HepG2 (cell line): ENCODE measurements around the gene GGA2. TPM values are rescaled to one million over a fixed set of nuclear protein-coding genes. Genes with fewer than 3 reads are reported as not detected.

Experiments
- IRF2 ChIP-seq: IDR thresholded peaks from 2 replicates; pipeline ENCODE4 v1.6.1; 2018; ENCODE audit warnings: missing genetic modification reagents, missing compliant biosample characterization
- MED8 ChIP-seq: sonication (generic); formaldehyde crosslinking; IDR thresholded peaks from 2 replicates; pipeline ENCODE4 v1.8.1; 2023; ENCODE audit warnings: mild to moderate bottlenecking, missing genetic modification reagents; ENCODE audit not compliant: insufficient replicate concordance
- NFKBIZ ChIP-seq: IDR thresholded peaks from 2 replicates; pipeline ENCODE4 v1.6.1; 2018; ENCODE audit warnings: missing genetic modification reagents, missing compliant biosample characterization
- SP140L ChIP-seq: sonication (generic); formaldehyde crosslinking; IDR thresholded peaks from 2 replicates; pipeline ENCODE4 v1.4.0; 2020; ENCODE audit warnings: missing genetic modification reagents, borderline replicate concordance
- TSC22D2 ChIP-seq: sonication (generic); formaldehyde crosslinking; IDR thresholded peaks from 2 replicates; pipeline ENCODE4 v1.5.1; 2020; ENCODE audit warnings: missing genetic modification reagents, mild to moderate bottlenecking, borderline replicate concordance
- ZNF563 ChIP-seq: sonication (generic); formaldehyde crosslinking; IDR thresholded peaks from 2 replicates; pipeline ENCODE4 v1.8.0; 2022; ENCODE audit warnings: mild to moderate bottlenecking, moderate library complexity, missing genetic modification reagents
- polyA plus RNA-seq, 8 experiments: library from polyadenylated mRNA; depleted of rRNA in 3 of 8; stranded (reverse) in 7 of 8; unstranded in 1 of 8; fragments of >200 nt; fragmentation: Illumina TruSeq in 4 of 8; extraction: Trizol in 4 of 8; gene quantifications; 2 replicates each; pipeline versions ENCODE4 v1.2.1 to v1.2.3, GENCODE V29; 2011 to 2016; ENCODE audit warnings: low read depth in 4 of 8, missing spikeins in 1 of 8, mixed read lengths in 1 of 8; ENCODE audit not compliant: insufficient read depth in 1 of 8
- total RNA-seq, 5 experiments: library from RNA; depleted of rRNA; stranded (reverse); fragments of >200 nt; fragmentation: Illumina TruSeq; extraction: Trizol; gene quantifications; 2 replicates each; pipeline ENCODE4 v1.2.3, GENCODE V29; 2016; ENCODE audit warnings: low read depth in 1 of 5
- TF ChIP-seq, protein P1 (sequence below): sonication (generic); formaldehyde crosslinking; IDR thresholded peaks from 2 replicates; pipeline ENCODE4 v1.4.0; 2020; ENCODE audit warnings: mild to moderate bottlenecking, missing genetic modification reagents
- TF ChIP-seq, protein P2 (sequence below): sonication (generic); formaldehyde crosslinking; IDR thresholded peaks from 2 replicates; pipeline ENCODE4 v1.9.0; 2021; ENCODE audit warnings: mild to moderate bottlenecking, missing genetic modification reagents
- TF ChIP-seq, protein P3 (sequence below): sonication (generic); formaldehyde crosslinking; conservative IDR thresholded peaks from 2 replicates; pipeline ENCODE4 v1.8.0; 2022; ENCODE audit warnings: low read depth, missing genetic modification reagents

Gene GGA2
- total and polyA plus RNA-seq, 2 of the 13 experiments (the other 11 are each of a cell fraction or from before 2014, with no cell fraction given): 51.5 to 69.8 TPM

GRCh38 chr16:23510164-23510914, at the start of gene GGA2 (continued):
- peak; percentile 92; the same call in 1 of the 2 replicates for TF ChIP-seq TSC22D2 (CRISPR knock-in tag)
- TF ChIP-seq NFKBIZ (CRISPR knock-in tag): peak; percentile 84; the same call in 1 of the 2 replicates
- TF ChIP-seq IRF2 (CRISPR knock-in tag): peak; percentile 89; the same call in 1 of the 2 replicates
- TF ChIP-seq, protein P1, sequence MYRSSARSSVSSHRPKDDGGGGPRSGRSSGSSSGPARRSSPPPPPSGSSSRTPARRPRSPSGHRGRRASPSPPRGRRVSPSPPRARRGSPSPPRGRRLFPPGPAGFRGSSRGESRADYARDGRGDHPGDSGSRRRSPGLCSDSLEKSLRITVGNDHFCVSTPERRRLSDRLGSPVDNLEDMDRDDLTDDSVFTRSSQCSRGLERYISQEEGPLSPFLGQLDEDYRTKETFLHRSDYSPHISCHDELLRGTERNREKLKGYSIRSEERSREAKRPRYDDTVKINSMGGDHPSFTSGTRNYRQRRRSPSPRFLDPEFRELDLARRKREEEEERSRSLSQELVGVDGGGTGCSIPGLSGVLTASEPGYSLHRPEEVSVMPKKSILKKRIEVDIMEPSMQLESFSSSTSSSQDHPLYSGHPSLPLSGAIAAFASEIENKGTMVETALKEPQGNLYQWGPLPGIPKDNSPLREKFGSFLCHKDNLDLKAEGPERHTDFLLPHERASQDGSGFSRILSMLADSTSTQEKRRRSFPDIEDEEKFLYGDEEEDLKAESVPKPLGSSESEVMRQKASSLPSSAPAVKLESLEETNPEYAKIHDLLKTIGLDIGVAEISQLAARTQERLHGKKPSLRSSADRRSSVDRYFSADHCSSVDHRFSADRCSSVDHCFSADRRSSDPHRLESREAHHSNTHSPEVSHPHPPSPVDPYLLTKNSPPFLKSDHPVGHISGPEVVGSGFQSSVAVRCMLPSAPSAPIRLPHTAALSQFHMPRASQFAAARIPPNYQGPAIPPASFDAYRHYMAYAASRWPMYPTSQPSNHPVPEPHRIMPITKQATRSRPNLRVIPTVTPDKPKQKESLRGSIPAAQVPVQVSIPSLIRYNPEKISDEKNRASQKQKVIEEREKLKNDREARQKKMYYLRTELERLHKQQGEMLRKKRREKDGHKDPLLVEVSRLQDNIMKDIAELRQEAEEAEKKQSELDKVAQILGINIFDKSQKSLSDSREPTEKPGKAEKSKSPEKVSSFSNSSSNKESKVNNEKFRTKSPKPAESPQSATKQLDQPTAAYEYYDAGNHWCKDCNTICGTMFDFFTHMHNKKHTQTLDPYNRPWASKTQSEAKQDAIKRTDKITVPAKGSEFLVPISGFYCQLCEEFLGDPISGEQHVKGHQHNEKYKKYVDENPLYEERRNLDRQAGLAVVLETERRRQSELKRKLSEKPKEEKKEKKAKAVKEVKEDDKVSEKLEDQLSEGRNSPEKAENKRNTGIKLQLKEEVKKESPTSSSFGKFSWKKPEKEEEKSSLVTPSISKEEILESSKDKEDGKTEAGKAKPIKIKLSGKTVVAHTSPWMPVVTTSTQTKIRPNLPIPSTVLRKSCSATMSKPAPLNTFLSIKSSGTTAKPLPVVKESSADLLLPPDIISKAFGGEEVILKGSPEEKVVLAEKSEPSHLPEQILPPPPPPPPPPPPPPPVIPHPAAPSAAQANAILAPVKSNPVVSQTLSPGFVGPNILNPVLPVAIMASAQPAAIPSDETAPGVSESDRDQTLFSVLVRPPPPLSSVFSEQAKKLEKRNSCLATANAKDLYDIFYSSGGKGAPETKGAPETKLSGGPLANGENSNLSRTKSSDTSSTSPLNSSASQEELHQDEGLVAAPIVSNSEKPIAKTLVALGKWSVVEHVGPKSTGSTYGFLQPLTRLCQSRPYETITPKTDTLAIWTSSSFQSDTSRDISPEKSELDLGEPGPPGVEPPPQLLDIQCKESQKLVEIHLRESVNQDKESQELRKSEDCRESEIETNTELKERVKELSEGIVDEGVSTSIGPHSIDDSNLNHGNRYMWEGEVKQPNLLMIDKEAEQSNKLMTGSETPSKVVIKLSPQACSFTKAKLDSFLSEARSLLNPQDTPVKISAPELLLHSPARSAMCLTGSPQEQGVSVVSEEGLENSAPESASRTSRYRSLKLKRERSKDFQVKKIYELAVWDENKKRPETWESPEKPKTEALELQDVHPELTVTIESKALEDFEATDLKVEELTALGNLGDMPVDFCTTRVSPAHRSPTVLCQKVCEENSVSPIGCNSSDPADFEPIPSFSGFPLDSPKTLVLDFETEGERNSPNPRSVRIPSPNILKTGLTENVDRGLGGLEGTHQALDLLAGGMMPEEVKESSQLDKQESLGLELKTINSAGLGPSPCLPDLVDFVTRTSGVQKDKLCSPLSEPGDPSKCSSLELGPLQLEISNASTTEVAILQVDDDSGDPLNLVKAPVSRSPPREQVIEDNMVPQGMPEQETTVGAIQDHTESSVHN (CRISPR knock-in tag): peak; percentile 75; the same call in 1 of the 2 replicates
- TF ChIP-seq SP140L (CRISPR knock-in tag): no peak; the same call in 1 of the 2 replicates
- TF ChIP-seq, protein P2, sequence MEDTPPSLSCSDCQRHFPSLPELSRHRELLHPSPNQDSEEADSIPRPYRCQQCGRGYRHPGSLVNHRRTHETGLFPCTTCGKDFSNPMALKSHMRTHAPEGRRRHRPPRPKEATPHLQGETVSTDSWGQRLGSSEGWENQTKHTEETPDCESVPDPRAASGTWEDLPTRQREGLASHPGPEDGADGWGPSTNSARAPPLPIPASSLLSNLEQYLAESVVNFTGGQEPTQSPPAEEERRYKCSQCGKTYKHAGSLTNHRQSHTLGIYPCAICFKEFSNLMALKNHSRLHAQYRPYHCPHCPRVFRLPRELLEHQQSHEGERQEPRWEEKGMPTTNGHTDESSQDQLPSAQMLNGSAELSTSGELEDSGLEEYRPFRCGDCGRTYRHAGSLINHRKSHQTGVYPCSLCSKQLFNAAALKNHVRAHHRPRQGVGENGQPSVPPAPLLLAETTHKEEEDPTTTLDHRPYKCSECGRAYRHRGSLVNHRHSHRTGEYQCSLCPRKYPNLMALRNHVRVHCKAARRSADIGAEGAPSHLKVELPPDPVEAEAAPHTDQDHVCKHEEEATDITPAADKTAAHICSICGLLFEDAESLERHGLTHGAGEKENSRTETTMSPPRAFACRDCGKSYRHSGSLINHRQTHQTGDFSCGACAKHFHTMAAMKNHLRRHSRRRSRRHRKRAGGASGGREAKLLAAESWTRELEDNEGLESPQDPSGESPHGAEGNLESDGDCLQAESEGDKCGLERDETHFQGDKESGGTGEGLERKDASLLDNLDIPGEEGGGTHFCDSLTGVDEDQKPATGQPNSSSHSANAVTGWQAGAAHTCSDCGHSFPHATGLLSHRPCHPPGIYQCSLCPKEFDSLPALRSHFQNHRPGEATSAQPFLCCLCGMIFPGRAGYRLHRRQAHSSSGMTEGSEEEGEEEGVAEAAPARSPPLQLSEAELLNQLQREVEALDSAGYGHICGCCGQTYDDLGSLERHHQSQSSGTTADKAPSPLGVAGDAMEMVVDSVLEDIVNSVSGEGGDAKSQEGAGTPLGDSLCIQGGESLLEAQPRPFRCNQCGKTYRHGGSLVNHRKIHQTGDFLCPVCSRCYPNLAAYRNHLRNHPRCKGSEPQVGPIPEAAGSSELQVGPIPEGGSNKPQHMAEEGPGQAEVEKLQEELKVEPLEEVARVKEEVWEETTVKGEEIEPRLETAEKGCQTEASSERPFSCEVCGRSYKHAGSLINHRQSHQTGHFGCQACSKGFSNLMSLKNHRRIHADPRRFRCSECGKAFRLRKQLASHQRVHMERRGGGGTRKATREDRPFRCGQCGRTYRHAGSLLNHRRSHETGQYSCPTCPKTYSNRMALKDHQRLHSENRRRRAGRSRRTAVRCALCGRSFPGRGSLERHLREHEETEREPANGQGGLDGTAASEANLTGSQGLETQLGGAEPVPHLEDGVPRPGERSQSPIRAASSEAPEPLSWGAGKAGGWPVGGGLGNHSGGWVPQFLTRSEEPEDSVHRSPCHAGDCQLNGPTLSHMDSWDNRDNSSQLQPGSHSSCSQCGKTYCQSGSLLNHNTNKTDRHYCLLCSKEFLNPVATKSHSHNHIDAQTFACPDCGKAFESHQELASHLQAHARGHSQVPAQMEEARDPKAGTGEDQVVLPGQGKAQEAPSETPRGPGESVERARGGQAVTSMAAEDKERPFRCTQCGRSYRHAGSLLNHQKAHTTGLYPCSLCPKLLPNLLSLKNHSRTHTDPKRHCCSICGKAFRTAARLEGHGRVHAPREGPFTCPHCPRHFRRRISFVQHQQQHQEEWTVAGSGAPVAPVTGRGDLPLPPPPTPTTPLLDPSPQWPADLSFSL: no peak; the same call in 1 of the 2 replicates
- TF ChIP-seq, protein P3, sequence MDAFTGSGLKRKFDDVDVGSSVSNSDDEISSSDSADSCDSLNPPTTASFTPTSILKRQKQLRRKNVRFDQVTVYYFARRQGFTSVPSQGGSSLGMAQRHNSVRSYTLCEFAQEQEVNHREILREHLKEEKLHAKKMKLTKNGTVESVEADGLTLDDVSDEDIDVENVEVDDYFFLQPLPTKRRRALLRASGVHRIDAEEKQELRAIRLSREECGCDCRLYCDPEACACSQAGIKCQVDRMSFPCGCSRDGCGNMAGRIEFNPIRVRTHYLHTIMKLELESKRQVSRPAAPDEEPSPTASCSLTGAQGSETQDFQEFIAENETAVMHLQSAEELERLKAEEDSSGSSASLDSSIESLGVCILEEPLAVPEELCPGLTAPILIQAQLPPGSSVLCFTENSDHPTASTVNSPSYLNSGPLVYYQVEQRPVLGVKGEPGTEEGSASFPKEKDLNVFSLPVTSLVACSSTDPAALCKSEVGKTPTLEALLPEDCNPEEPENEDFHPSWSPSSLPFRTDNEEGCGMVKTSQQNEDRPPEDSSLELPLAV (CRISPR knock-in tag): no peak
- peak; percentile 77 for TF ChIP-seq MED8 (CRISPR knock-in tag)
- peak; percentile 99 for TF ChIP-seq ZNF563
